ENCODE results near the gene CIART.
A peak's percentile ranks its signal among the peaks of the same experiment; 100 is the strongest.

Gene CIART

DNA sequence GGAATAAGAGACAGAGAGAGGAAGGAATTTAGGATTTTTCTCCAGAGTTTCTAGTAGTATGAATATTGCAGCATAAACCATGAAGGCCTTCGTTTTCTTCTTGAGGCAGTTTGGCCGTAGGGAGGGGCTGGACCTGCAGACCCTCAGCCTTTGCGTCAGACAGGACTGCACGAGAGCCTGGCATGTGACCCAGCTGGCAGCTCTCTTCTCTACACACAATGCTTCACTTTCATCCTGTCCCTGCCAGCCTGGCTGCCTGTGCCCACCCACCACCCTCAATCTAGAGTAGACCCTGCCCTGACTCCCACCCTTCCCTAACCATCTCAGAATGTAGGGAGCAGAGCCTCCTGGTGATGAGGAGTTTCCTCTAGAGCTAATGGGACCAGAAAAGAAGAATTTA lies 23.1 kb upstream of the CIART start:
- H3K9ac ChIP-seq (ENCODE audit: insufficient read length), result peak overlapping the region; percentile 1
- no peak overlapping the region for H3K4me3 ChIP-seq
- H3K27ac ChIP-seq, result no peak overlapping the region
- H3K9me3 ChIP-seq (ENCODE audit: low read depth, low read length), result no peaks in the 10 kb centered on the region
- no peaks in the 10 kb centered on the region for H3K36me3 ChIP-seq (ENCODE audit: insufficient read depth, low read length)
- no peak for TF ChIP-seq EZH2 (IDR thresholded peaks at IDR 0.05)
- TF ChIP-seq POLR2AphosphoS5 (IDR thresholded peaks at IDR 0.05; ENCODE audit: borderline replicate concordance, low read depth, low read length), result no peak
- TF ChIP-seq FOXP2 (optimal IDR thresholded peaks at IDR 0.05; ENCODE audit: control extremely low read depth, extremely low read length, insufficient read depth), result no peak
- no peak for DNase-seq (ENCODE audit: low read depth, low spot score)

DNA sequence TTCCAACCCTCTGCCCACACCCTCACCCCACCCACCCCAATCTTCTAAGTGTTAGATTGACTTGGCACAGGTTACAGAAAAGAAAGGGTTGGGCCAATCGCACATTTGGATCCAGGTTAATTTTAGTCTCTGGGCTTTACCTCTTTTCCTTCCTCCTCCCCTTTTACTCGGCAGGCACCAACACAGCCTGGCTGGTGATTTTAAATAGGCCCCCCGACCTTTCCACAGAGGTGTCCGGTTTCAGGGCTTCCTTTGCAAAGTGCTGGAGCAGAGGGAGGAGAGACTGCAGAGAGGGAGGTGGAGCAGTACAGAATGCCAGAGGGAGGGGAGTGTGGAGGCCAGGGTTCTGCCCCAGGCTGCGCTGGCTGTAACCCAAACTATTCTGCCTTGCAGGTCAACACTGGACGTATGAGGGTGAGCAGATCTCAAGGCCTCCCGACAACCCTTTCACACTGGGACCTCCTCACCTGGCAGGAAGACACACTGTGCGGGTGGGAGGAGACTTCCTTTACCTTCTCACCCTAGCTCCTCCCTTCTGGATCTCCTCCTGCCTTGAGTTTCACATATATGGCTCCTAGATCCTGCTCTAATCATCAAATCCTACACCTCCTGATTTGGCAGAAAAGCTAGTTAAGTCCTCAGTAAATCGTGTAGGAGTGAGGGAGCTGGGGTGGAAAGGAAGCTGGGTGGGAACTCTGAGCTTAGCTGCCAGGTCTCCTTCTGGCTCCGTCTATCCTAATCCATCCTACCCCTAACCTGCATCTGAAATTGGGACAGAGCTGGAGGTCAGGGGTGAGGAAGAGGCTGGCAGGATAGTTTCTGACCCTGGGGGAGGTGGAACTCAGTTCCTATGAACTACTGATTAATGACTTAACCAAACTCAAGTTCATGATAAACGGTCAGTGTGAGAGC lies 22.3 kb upstream of the CIART start:
- Histone ChIP-seq H3K9me3 (ENCODE audit: low read depth, low read length) (no peaks in the 10 kb centered on the region), H3K4me3 (no peak overlapping the region; the same call in 1 of the 2 replicates), H3K27ac (no peak overlapping the region), H3K9ac (ENCODE audit: insufficient read length) (no peak overlapping the region), H3K36me3 (ENCODE audit: insufficient read depth, low read length) (no peaks in the 10 kb centered on the region)
- TF ChIP-seq EZH2 (IDR thresholded peaks at IDR 0.05) (no peak), POLR2AphosphoS5 (IDR thresholded peaks at IDR 0.05; ENCODE audit: borderline replicate concordance, low read depth, low read length) (0 out of 2 replicates have a peak, but pooled peaks have one; percentile 20), FOXP2 (optimal IDR thresholded peaks at IDR 0.05; ENCODE audit: control extremely low read depth, extremely low read length, insufficient read depth) (no peak)
- DNase-seq (ENCODE audit: low read depth, low spot score), result no peak

DNA sequence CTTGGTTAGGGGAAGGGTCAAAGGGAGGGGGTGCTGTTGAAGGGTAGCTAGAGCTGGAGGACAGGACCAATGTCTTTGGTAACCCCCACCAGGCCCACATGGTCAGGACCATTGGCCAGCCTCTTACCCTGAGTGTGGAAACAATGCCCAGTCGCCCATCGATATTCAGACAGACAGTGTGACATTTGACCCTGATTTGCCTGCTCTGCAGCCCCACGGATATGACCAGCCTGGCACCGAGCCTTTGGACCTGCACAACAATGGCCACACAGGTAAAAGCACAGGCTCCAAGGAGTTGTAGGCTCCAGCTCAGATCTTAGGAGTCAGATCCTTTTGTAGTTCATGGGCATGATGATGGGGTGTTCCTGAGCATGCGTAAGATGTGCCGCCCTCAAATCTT lies 21.0 kb upstream of the CIART start:
- no peak overlapping the region for H3K9ac ChIP-seq (ENCODE audit: insufficient read length)

GRCh38 chr1:150262388-150263320 lies 19.7 kb upstream of the CIART start:
- H3K27ac ChIP-seq, result no peak overlapping the region
- H3K9me3 ChIP-seq (ENCODE audit: low read depth, low read length), result no peaks in the 10 kb centered on the region
- TF ChIP-seq FOXP2 (optimal IDR thresholded peaks at IDR 0.05; ENCODE audit: control extremely low read depth, extremely low read length, insufficient read depth) (no peak), EZH2 (IDR thresholded peaks at IDR 0.05) (no peak), POLR2AphosphoS5 (IDR thresholded peaks at IDR 0.05; ENCODE audit: borderline replicate concordance, low read depth, low read length) (no peak)
- H3K9ac ChIP-seq (ENCODE audit: insufficient read length), result no peak overlapping the region
- no peak for DNase-seq (ENCODE audit: low read depth, low spot score)
- no peak overlapping the region for H3K4me3 ChIP-seq
- peaks cover 21% of the 10 kb centered on the region; the same call in 1 of the 2 replicates for H3K36me3 ChIP-seq (ENCODE audit: insufficient read depth, low read length)

More for the DNA sequence above, 21.0 kb upstream of the CIART start:
- H3K36me3 ChIP-seq (ENCODE audit: insufficient read depth, low read length), result peaks cover 11% of the 10 kb centered on the region; the same call in 1 of the 2 replicates
- H3K27ac ChIP-seq, result no peak overlapping the region
- DNase-seq (ENCODE audit: low read depth, low spot score), result no peak
- no peaks in the 10 kb centered on the region for H3K9me3 ChIP-seq (ENCODE audit: low read depth, low read length)
- TF ChIP-seq EZH2 (IDR thresholded peaks at IDR 0.05) (no peak), POLR2AphosphoS5 (IDR thresholded peaks at IDR 0.05; ENCODE audit: borderline replicate concordance, low read depth, low read length) (no peak), FOXP2 (optimal IDR thresholded peaks at IDR 0.05; ENCODE audit: control extremely low read depth, extremely low read length, insufficient read depth) (no peak)
- H3K4me3 ChIP-seq, result no peak overlapping the region

- Histone ChIP-seq H3K36me3 (ENCODE audit: insufficient read depth, low read length) (peaks cover 21% of the 10 kb centered on the region; the same call in 1 of the 2 replicates), H3K9me3 (ENCODE audit: low read depth, low read length) (no peaks in the 10 kb centered on the region), H3K27ac (no peak overlapping the region), H3K4me3 (no peak overlapping the region), H3K9ac (ENCODE audit: insufficient read length) (no peak overlapping the region)
- DNase-seq (ENCODE audit: low read depth, low spot score), result no peak
- peak; percentile 11; the same call in 1 of the 2 replicates for TF ChIP-seq POLR2AphosphoS5 (IDR thresholded peaks at IDR 0.05; ENCODE audit: borderline replicate concordance, low read depth, low read length)
- TF ChIP-seq EZH2 (IDR thresholded peaks at IDR 0.05), result no peak
These were observed 18.8 kb upstream of the CIART start for GRCh38 chr1:150263549-150263948.

- H3K9ac ChIP-seq (ENCODE audit: insufficient read length), result peak overlapping the region; percentile 98
These were observed 14.5 kb upstream of the CIART start for GRCh38 chr1:150267896-150268295.

DNA sequence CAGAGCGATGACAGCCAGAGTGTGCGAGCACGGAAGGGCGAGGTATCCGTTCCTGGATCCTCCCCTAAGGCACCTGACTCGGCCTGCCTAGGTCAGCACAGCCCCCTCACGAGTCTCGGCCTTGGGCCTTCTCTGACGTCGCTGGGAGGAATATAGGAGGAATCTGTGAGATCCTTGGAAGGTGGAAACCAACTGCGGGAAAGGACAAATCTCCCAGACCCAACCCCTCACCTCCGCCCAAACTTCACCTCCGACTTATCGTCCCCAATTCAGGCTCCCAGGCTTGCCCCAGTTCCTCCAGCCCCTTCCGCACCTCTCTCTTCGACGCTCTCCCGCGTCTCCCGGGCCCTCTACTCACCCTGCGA lies 14.0 kb upstream of the CIART start:
- peak overlapping the region; percentile 98 for H3K9ac ChIP-seq (ENCODE audit: insufficient read length)
- H3K36me3 ChIP-seq (ENCODE audit: insufficient read depth, low read length), result peaks cover 21% of the 10 kb centered on the region; the same call in 1 of the 2 replicates
- no peaks in the 10 kb centered on the region for H3K9me3 ChIP-seq (ENCODE audit: low read depth, low read length)
- peak overlapping the region; percentile 100 for H3K4me3 ChIP-seq
- peak overlapping the region; percentile 71; the same call in 1 of the 2 replicates for H3K27ac ChIP-seq
- TF ChIP-seq EZH2 (IDR thresholded peaks at IDR 0.05) (no peak), FOXP2 (optimal IDR thresholded peaks at IDR 0.05; ENCODE audit: control extremely low read depth, extremely low read length, insufficient read depth) (no peak), POLR2AphosphoS5 (IDR thresholded peaks at IDR 0.05; ENCODE audit: borderline replicate concordance, low read depth, low read length) (no peak)
- no peak for DNase-seq (ENCODE audit: low read depth, low spot score)

More at GRCh38 chr1:150267896-150268295, 14.5 kb upstream of the CIART start:
- peak overlapping the region; percentile 100 for H3K4me3 ChIP-seq
- H3K9me3 ChIP-seq (ENCODE audit: low read depth, low read length), result no peaks in the 10 kb centered on the region
- no peak for TF ChIP-seq POLR2AphosphoS5 (IDR thresholded peaks at IDR 0.05; ENCODE audit: borderline replicate concordance, low read depth, low read length)
- no peak for TF ChIP-seq EZH2 (IDR thresholded peaks at IDR 0.05)
- no peak for TF ChIP-seq FOXP2 (optimal IDR thresholded peaks at IDR 0.05; ENCODE audit: control extremely low read depth, extremely low read length, insufficient read depth)
- H3K36me3 ChIP-seq (ENCODE audit: insufficient read depth, low read length), result peaks cover 21% of the 10 kb centered on the region; the same call in 1 of the 2 replicates
- no peak for DNase-seq (ENCODE audit: low read depth, low spot score)
- H3K27ac ChIP-seq, result no peak overlapping the region
